ENCODE results near the gene MAGEB17.

MAGEB17 gene

DNA sequence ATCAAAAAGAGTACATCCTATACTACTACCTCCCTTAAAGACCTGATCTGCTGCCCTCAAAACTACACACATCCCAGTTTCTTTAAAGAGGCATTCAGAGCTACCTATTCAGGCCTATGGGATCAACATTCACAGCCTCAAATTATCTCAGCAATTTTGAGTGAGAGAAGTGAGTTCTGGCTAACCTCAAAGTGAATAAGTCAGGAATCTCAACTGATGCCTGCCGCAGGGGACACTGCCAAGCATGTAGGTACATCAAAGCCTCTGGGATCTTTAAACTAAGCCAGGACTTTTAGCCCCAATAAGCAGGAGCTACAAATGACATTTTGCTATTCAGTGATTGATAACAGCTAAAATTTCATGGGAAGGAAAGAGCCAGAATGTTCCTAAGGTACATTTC is 32.3 kb upstream of the MAGEB17 start:
- TF ChIP-seq, protein P1, sequence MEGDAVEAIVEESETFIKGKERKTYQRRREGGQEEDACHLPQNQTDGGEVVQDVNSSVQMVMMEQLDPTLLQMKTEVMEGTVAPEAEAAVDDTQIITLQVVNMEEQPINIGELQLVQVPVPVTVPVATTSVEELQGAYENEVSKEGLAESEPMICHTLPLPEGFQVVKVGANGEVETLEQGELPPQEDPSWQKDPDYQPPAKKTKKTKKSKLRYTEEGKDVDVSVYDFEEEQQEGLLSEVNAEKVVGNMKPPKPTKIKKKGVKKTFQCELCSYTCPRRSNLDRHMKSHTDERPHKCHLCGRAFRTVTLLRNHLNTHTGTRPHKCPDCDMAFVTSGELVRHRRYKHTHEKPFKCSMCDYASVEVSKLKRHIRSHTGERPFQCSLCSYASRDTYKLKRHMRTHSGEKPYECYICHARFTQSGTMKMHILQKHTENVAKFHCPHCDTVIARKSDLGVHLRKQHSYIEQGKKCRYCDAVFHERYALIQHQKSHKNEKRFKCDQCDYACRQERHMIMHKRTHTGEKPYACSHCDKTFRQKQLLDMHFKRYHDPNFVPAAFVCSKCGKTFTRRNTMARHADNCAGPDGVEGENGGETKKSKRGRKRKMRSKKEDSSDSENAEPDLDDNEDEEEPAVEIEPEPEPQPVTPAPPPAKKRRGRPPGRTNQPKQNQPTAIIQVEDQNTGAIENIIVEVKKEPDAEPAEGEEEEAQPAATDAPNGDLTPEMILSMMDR (IDR thresholded peaks at IDR 0.05): no peak

DNA sequence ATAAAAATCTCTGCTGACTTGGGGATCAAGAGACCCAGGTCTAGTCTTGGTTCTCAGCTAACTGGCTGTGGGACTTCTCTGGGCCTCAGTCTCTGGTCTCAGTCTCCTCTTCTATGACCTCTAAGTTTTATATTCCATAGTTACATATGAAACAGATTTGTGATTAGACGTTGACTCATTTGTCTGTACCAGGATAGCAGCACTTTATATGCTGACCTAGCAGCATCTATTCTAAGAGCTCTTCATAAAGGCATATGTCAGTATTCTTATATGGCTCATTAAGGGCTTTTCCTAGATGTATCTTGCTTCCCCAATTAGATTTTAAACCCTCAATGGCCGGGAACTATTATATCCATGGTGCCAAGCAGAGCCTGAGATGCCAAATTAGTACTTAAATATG is 31.2 kb upstream of the MAGEB17 start:
- TF ChIP-seq, protein P1 (IDR thresholded peaks at IDR 0.05): no peak

DNA sequence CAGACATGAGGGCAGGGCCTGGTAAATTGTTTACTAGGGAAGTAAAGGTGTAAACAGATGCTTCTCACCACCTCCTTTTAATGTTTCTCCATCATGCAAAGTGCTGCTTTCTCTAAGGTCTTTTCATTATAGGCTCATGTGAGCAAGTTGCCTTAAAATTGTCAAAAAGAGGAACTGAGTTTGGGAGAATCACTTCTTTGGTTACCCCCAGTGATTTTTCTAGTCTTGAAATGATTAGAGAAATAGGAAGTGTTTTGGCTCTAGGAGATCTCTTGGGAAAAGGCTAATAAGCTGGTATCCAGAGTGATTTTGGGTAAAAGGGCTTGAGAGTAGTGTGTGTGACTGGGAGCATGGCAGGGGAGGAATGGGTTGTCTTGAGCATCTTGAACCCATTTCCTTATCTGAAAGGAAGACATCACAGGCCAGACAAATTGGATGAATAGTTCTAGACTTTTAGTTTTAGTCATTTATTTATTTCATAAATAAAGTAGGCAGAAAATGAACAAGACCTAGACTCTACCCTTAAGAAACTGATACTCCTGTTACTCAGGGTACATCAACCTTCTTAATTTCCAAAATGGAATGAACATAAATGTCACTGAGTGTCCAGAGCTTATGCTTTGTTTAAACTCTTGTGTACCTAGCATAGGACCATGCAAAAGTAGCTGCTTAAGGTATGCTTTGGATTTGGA is 29.7 kb upstream of the MAGEB17 start:
- TF ChIP-seq, protein P1 (IDR thresholded peaks at IDR 0.05): no peak

DNA sequence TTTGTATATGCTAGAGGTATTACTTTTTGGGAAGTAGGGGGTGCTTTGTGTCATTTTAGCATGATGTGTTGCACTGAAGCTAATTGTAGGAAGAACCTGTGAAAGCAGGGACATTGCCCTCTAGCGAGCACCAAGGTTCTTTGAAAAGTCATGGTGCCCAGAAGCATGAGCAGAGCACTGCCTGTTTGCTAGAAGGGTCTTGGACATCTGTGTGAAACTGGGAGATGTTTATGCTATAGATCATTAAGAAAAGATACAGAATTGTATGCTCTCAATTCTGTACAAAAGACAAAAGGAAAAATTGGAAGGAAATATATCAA is 29.2 kb upstream of the MAGEB17 start:
- TF ChIP-seq, protein P1 (IDR thresholded peaks at IDR 0.05): no peak

DNA sequence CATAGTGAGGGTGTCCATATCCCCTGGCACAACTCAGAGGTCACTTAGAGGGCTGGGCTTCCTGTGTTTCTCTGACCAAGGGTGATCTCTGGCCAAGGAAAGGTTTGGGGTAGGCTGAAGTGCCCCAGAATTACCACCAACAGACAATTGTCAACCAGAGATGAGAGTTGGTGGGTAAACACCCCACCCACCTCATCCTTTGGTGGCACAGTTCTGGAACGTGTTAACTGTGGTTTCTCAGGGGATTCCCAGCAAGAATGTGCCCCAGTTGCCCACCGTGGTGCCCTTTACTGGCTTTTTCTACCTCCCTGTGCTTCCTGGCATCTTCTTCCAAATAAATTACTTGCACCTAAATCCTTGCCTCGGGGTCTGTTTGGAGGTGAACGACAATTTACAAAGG is 26.8 kb upstream of the MAGEB17 start:
- TF ChIP-seq, protein P1 (IDR thresholded peaks at IDR 0.05): no peak

DNA sequence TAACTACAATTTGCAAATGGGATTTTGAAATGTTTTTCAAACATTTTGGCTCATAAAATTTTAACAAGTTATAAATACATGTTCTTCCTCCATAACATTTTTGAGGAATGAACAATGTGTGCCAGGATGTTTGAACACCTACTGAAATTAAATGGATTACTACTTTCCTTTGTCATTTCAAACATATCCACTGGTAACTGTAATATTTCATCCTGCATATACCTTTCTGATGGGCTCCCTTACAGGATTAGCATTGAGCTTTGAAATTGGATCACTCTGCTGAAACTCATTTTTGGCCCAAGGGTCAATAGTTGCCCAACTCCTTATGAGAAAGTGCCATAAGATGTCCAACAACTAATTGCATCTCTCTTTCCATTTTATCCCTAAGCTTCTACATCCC is 26.3 kb upstream of the MAGEB17 start:
- TF ChIP-seq, protein P1 (IDR thresholded peaks at IDR 0.05): no peak

DNA sequence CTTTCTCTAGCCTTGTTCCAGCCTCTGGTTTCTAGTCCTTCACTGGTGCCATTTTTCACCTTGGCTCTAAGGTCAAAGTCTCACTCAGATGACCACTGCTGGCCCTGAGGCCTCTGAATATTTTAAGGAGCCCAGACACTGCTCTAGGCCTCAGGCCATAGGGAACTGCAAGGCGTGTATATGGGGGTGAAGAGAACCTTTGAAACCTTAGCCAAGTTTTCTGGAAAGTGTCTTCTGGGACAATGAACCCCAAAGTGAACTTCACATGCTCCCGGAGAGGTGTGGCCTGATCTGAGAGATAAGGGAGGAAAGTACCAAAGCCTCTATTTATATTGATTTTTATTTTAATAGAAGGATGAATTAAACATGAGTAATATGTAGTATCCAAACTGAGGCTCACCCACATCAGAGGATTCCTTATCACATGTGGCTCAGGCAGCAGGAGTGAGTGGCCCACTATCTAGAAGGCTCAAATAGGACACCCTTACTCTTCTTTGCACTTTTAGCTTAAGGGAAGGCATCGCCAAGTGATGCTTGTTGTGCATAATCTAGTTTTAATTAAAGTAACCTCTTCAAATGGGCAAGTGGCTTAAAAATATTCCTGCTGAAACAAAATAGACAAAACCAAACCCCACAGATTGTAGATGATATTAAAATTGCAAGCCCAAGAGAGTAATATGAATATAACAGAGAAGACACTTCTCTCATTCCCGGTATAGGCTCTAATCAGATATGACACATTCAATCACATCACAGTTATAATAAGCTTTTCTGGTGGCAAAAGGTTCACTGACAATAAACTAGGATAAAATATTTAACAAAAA is 25.6 kb upstream of the MAGEB17 start:
- TF ChIP-seq, protein P1 (IDR thresholded peaks at IDR 0.05): no peak

Measured in LNCAP (cell line).